MM.1S (cell line): ENCODE results near the gene MAEA.

Experiments used
- DNase-seq: peaks from one replicate; pipeline ENCODE4 v3.0.0-alpha.2; 2015
- H2AFZ ChIP-seq: fragments of 300-600 bp; sonication (generic); 2 replicates; pipeline ENCODE4 v1.6.0; 2016; ENCODE audit warnings: antibody characterized with exemption, low read length
- H3F3A ChIP-seq: fragments of 300-600 bp; sonication (generic); 2 replicates; pipeline ENCODE4 v1.6.1; 2016; ENCODE audit warnings: mild to moderate bottlenecking, antibody characterized with exemption, low read length, moderate library complexity, mixed read lengths; ENCODE audit not compliant: insufficient read depth
- H3K27ac ChIP-seq: fragments of 300-600 bp; sonication (generic); 2 replicates; pipeline ENCODE4 v1.5.1; 2016; ENCODE audit warnings: mild to moderate bottlenecking, low read length
- H3K27me3 ChIP-seq: fragments of 300-600 bp; sonication (generic); replicated peaks from 2 replicates; pipeline ENCODE4 v1.6.0; 2016; ENCODE audit warnings: low read length; ENCODE audit not compliant: insufficient read depth
- H3K36me3 ChIP-seq: fragments of 300-600 bp; sonication (generic); replicated peaks from 2 replicates; pipeline ENCODE4 v1.6.1; 2016; ENCODE audit warnings: mild to moderate bottlenecking, low read length, mixed read lengths; ENCODE audit not compliant: insufficient read depth
- H3K4me1 ChIP-seq: fragments of 300-600 bp; sonication (generic); 2 replicates; pipeline ENCODE4 v1.6.1; 2016; ENCODE audit warnings: low read length, mixed read lengths
- H3K4me2 ChIP-seq: fragments of 300-600 bp; sonication (generic); 2 replicates; pipeline ENCODE4 v1.6.0; 2016; ENCODE audit warnings: low read depth, low read length
- H3K4me3 ChIP-seq: fragments of 300-600 bp; sonication (generic); 2 replicates; pipeline ENCODE4 v1.5.1; 2016; ENCODE audit warnings: low read length, mixed read lengths
- H3K79me2 ChIP-seq: fragments of 300-600 bp; sonication (generic); 2 replicates; pipeline ENCODE4 v1.6.1; 2016; ENCODE audit warnings: mixed run types, low read length, mixed read lengths
- H3K9ac ChIP-seq: fragments of 300-600 bp; sonication (generic); 2 replicates; pipeline ENCODE4 v1.6.1; 2016; ENCODE audit warnings: low read length, mixed read lengths
- H3K9me2 ChIP-seq: fragments of 300-600 bp; sonication (generic); replicated peaks from 2 replicates; pipeline ENCODE4 v1.6.1; 2016; ENCODE audit warnings: mild to moderate bottlenecking, low read length, mixed read lengths; ENCODE audit not compliant: insufficient read depth
- H3K9me3 ChIP-seq: fragments of 300-600 bp; sonication (generic); replicated peaks from 2 replicates; pipeline ENCODE4 v1.6.1; 2016; ENCODE audit warnings: mild to moderate bottlenecking, low read length, mixed read lengths; ENCODE audit not compliant: insufficient read depth
- H4K20me1 ChIP-seq: fragments of 300-600 bp; sonication (generic); 2 replicates; pipeline ENCODE4 v1.6.1; 2016; ENCODE audit warnings: mild to moderate bottlenecking, low read length, moderate library complexity, mixed read lengths; ENCODE audit not compliant: insufficient read depth
- CTCF ChIP-seq: fragments of 300-600 bp; sonication (generic); IDR thresholded peaks from 2 replicates; pipeline ENCODE4 v1.5.1; 2016; ENCODE audit warnings: antibody characterized with exemption, low read length, mixed read lengths
- EZH2 ChIP-seq: fragments of 300-600 bp; sonication (generic); optimal IDR thresholded peaks from 2 replicates; pipeline ENCODE3; 2017; ENCODE audit warnings: low read depth, mild to moderate bottlenecking, antibody characterized with exemption, low read length, mixed read lengths
- EZH2phosphoT487 ChIP-seq: fragments of 300-600 bp; sonication (generic); IDR thresholded peaks from 2 replicates; pipeline ENCODE4 v1.6.1; 2018; ENCODE audit warnings: antibody characterized with exemption, low read length

Gene MAEA

GRCh38 chr4:1357356-1358248, 67.9 kb downstream of the MAEA start:
- Histone ChIP-seq H3K4me2 (no peak overlapping the region), H3K36me3 (no peaks in the 10 kb centered on the region), H4K20me1 (no peaks in the 10 kb centered on the region), H3K9me2 (no peaks in the 10 kb centered on the region), H2AFZ (no peak overlapping the region), H3K4me1 (no peaks in the 10 kb centered on the region), H3K9ac (no peak overlapping the region), H3F3A (no peaks in the 10 kb centered on the region), H3K27me3 (no peaks in the 10 kb centered on the region), H3K79me2 (no peaks in the 10 kb centered on the region), H3K27ac (no peak overlapping the region), H3K9me3 (no peaks in the 10 kb centered on the region), H3K4me3 (no peak overlapping the region)
- no peak for DNase-seq
- no peak for TF ChIP-seq EZH2
- TF ChIP-seq EZH2phosphoT487 = no peak
- TF ChIP-seq CTCF = no peak

GRCh38 chr4:1358421-1359143, 68.9 kb downstream of the MAEA start:
- Histone ChIP-seq H3K9me3 (no peaks in the 10 kb centered on the region), H3K4me2 (no peak overlapping the region), H3K4me3 (no peak overlapping the region), H3K36me3 (no peaks in the 10 kb centered on the region), H2AFZ (no peak overlapping the region), H3K4me1 (no peaks in the 10 kb centered on the region), H3F3A (no peaks in the 10 kb centered on the region), H3K79me2 (no peaks in the 10 kb centered on the region), H3K27me3 (no peaks in the 10 kb centered on the region), H3K9ac (no peak overlapping the region), H3K9me2 (no peaks in the 10 kb centered on the region), H4K20me1 (no peaks in the 10 kb centered on the region), H3K27ac (no peak overlapping the region)
- TF ChIP-seq EZH2phosphoT487 (no peak), CTCF (no peak), EZH2 (no peak)
- no peak for DNase-seq

- DNase-seq = no peak
- H3K79me2 ChIP-seq = no peaks in the 10 kb centered on the region
- TF ChIP-seq CTCF (no peak), EZH2phosphoT487 (no peak), EZH2 (no peak)
Observed at GRCh38 chr4:1359144-1359501, 69.4 kb downstream of the MAEA start.

More at GRCh38 chr4:1359144-1359501, 69.4 kb downstream of the MAEA start:
- Histone ChIP-seq H3K9ac (no peak overlapping the region), H2AFZ (no peak overlapping the region), H3K36me3 (no peaks in the 10 kb centered on the region), H4K20me1 (no peaks in the 10 kb centered on the region), H3F3A (no peaks in the 10 kb centered on the region), H3K4me3 (no peak overlapping the region), H3K27ac (no peak overlapping the region), H3K27me3 (no peaks in the 10 kb centered on the region), H3K9me2 (no peaks in the 10 kb centered on the region), H3K4me1 (no peaks in the 10 kb centered on the region), H3K4me2 (no peak overlapping the region), H3K9me3 (no peaks in the 10 kb centered on the region)
